HG03565 (cell line): ENCODE results near the gene NUCB2.
"Not testable (repeated sequence)": the region's sequence is repeated elsewhere in the genome, so short reads cannot be mapped to it uniquely, and the experiment has no call there.

Source experiments
- ATAC-seq: cut with Tn5 transposase; IDR thresholded peaks from one replicate; pipeline ENCODE4 v1.9.1; 2021; ENCODE audit warnings: mild to moderate bottlenecking, moderate library complexity; ENCODE audit not compliant: unreplicated experiment

The NUCB2 gene

GRCh38 chr11:17268500-17268899, 8.0 kb upstream of the NUCB2 start:
- not testable (repeated sequence) for ATAC-seq

GRCh38 chr11:17268902-17269301, 7.6 kb upstream of the NUCB2 start:
- ATAC-seq = no peak

GRCh38 chr11:17272801-17273200, 3.7 kb upstream of the NUCB2 start:
- no peak for ATAC-seq

- ATAC-seq = no peak
Measured at GRCh38 chr11:17273211-17273610, 3.3 kb upstream of the NUCB2 start.

- no peak for ATAC-seq
Measured at GRCh38 chr11:17273668-17274282, 2.8 kb upstream of the NUCB2 start.

GRCh38 chr11:17275400-17276235, 921 bp upstream of the NUCB2 start:
- ATAC-seq = no peak

- peak; percentile 7 for ATAC-seq
Measured at GRCh38 chr11:17277024-17277584, 565 bp downstream of the NUCB2 start.

- ATAC-seq = no peak
Measured at GRCh38 chr11:17280494-17281127, 4.1 kb downstream of the NUCB2 start.

GRCh38 chr11:17286332-17286731, 9.8 kb downstream of the NUCB2 start:
- no peak for ATAC-seq

- no peak for ATAC-seq
Measured at GRCh38 chr11:17287058-17287457, 10.5 kb downstream of the NUCB2 start.

- no peak for ATAC-seq
Measured at GRCh38 chr11:17291710-17292109, 15.2 kb downstream of the NUCB2 start.

GRCh38 chr11:17293311-17293710, 16.8 kb downstream of the NUCB2 start:
- no peak for ATAC-seq

- ATAC-seq = peak; percentile 32
Measured at GRCh38 chr11:17294033-17294432, 17.5 kb downstream of the NUCB2 start.

GRCh38 chr11:17296852-17297559, 20.5 kb downstream of the NUCB2 start:
- peak; percentile 38 for ATAC-seq

GRCh38 chr11:17298302-17298701, 21.8 kb downstream of the NUCB2 start:
- ATAC-seq = peak; percentile 75

GRCh38 chr11:17300372-17300771, 23.8 kb downstream of the NUCB2 start:
- no peak for ATAC-seq

- ATAC-seq = no peak
Measured at GRCh38 chr11:17313349-17314231, 37.1 kb downstream of the NUCB2 start.

- ATAC-seq = no peak
Measured at GRCh38 chr11:17314232-17314547, 37.7 kb downstream of the NUCB2 start.

- ATAC-seq = no peak
Measured at GRCh38 chr11:17314904-17315426, 38.4 kb downstream of the NUCB2 start.
